Measurements from ENCODE around the gene SH3RF3.

GRCh38 chr2:109223490-109223889, 94.5 kb downstream of the SH3RF3 start:
- TF ChIP-seq EZH2 (IDR thresholded peaks at IDR 0.05; ENCODE audit: low read length) (no peak), CTCF (optimal IDR thresholded peaks at IDR 0.05 in 1 of 3, IDR thresholded peaks at IDR 0.05 in 1 of 3, conservative IDR thresholded peaks at IDR 0.05 in 1 of 3; ENCODE audit: extremely low read depth in 1 of 3, insufficient read depth in 2 of 3, low read length in 3 of 3) (no peak)

Measured in keratinocyte (primary cell).